H9 (cell line): ENCODE results near the gene SLC16A6. TPM values are rescaled to one million over a fixed set of nuclear protein-coding genes. Genes with fewer than 3 reads are reported as not detected.
A peak's percentile ranks its signal among the peaks of the same experiment; 100 is the strongest.
"Not testable (repeated sequence)": the region's sequence is repeated elsewhere in the genome, so short reads cannot be mapped to it uniquely, and the experiment has no call there.

Experiments used
- DNase-seq: peaks from one replicate; pipeline ENCODE4 v3.0.0-alpha.2; 2017
- H2AFZ ChIP-seq: one replicate; pipeline ENCODE4 v1.6.1; 2013; ENCODE audit warnings: mild to moderate bottlenecking, low read length, control low read depth, moderate library complexity
- H2AK5ac ChIP-seq: 2 replicates; pipeline ENCODE4 v1.6.1; 2013; ENCODE audit warnings: low read length, control low read depth, mixed read lengths; ENCODE audit not compliant: insufficient read length
- H2BK120ac ChIP-seq: one replicate; pipeline ENCODE4 v1.6.1; 2013; ENCODE audit warnings: low read depth, mild to moderate bottlenecking, low read length, control low read depth, inconsistent platforms; ENCODE audit not compliant: poor library complexity, severe bottlenecking
- H2BK12ac ChIP-seq: 2 replicates; pipeline ENCODE4 v1.6.1; 2013; ENCODE audit warnings: low read length, control low read depth, mixed read lengths, low read depth; ENCODE audit not compliant: insufficient read length
- H2BK15ac ChIP-seq: 2 replicates; pipeline ENCODE4 v1.6.1; 2013; ENCODE audit warnings: low read depth, low read length, control low read depth
- H2BK20ac ChIP-seq: one replicate; pipeline ENCODE4 v1.6.1; 2013; ENCODE audit warnings: low read depth, mild to moderate bottlenecking, low read length, control low read depth, inconsistent platforms; ENCODE audit not compliant: poor library complexity, severe bottlenecking
- H2BK5ac ChIP-seq: 2 replicates; pipeline ENCODE4 v1.6.1; 2013; ENCODE audit warnings: low read length, control low read depth, mixed read lengths; ENCODE audit not compliant: insufficient read length
- H3K14ac ChIP-seq: 2 replicates; pipeline ENCODE4 v1.6.1; 2013; ENCODE audit warnings: low read length, control low read depth; ENCODE audit not compliant: insufficient read depth
- H3K18ac ChIP-seq: 2 replicates; pipeline ENCODE4 v1.6.1; 2013; ENCODE audit warnings: low read depth, mild to moderate bottlenecking, mixed read lengths, low read length, control low read depth; ENCODE audit not compliant: insufficient read length
- H3K23ac ChIP-seq: 2 replicates; pipeline ENCODE4 v1.6.1; 2013; ENCODE audit warnings: low read length, control low read depth, mixed read lengths, low read depth; ENCODE audit not compliant: insufficient read length
- H3K23me2 ChIP-seq: 2 replicates; pipeline ENCODE4 v1.6.1; 2013; ENCODE audit warnings: low read depth, mild to moderate bottlenecking, mixed read lengths, low read length, control low read depth; ENCODE audit not compliant: insufficient read length, poor library complexity, severe bottlenecking
- H3K27ac ChIP-seq: 2 replicates; pipeline ENCODE4 v1.5.1; 2013; ENCODE audit warnings: low read length, control low read depth, mixed read lengths, low read depth; ENCODE audit not compliant: insufficient read length
- H3K27me3 ChIP-seq: 2 replicates; pipeline ENCODE4 v1.6.1; 2013; ENCODE audit warnings: low read length, control low read depth, inconsistent platforms; ENCODE audit not compliant: insufficient read depth
- H3K4ac ChIP-seq: 2 replicates; pipeline ENCODE4 v1.6.1; 2013; ENCODE audit warnings: low read depth, mild to moderate bottlenecking, control low read depth, inconsistent platforms, low read length, moderate library complexity
- H3K4me1 ChIP-seq: 2 replicates; pipeline ENCODE4 v1.6.1; 2013; ENCODE audit warnings: low read length, control low read depth, inconsistent platforms; ENCODE audit not compliant: insufficient read depth
- H3K4me2 ChIP-seq: 2 replicates; pipeline ENCODE4 v1.6.1; 2013; ENCODE audit warnings: low read length, control low read depth, mixed read lengths; ENCODE audit not compliant: insufficient read length, insufficient read depth
- H3K56ac ChIP-seq: 2 replicates; pipeline ENCODE4 v1.6.1; 2013; ENCODE audit warnings: low read depth, mild to moderate bottlenecking, mixed read lengths, low read length, control low read depth; ENCODE audit not compliant: insufficient read length
- H3K79me1 ChIP-seq: 2 replicates; pipeline ENCODE4 v1.6.1; 2013; ENCODE audit warnings: low read depth, mild to moderate bottlenecking, moderate library complexity, low read length, control low read depth, inconsistent platforms; ENCODE audit not compliant: insufficient read depth, poor library complexity, severe bottlenecking
- H3K79me2 ChIP-seq: 2 replicates; pipeline ENCODE4 v1.6.1; 2013; ENCODE audit warnings: low read length, control low read depth, inconsistent platforms; ENCODE audit not compliant: insufficient read depth
- H3K9ac ChIP-seq: 2 replicates; pipeline ENCODE4 v1.6.1; 2013; ENCODE audit warnings: low read length, control low read depth, mixed read lengths; ENCODE audit not compliant: insufficient read length; ENCODE audit errors: extremely low read depth
- H3K9me3 ChIP-seq: one replicate; pipeline ENCODE4 v1.6.1; 2013; ENCODE audit warnings: low read depth, low read length, inconsistent platforms; ENCODE audit not compliant: control insufficient read depth
- H3T11ph ChIP-seq: one replicate; pipeline ENCODE4 v1.6.1; 2013; ENCODE audit warnings: mild to moderate bottlenecking, low read length, control low read depth, inconsistent platforms
- H4K20me1 ChIP-seq: one replicate; pipeline ENCODE4 v1.6.1; 2013; ENCODE audit not compliant: control insufficient read depth, insufficient read length, insufficient read depth
- H4K5ac ChIP-seq: 2 replicates; pipeline ENCODE4 v1.6.1; 2013; ENCODE audit warnings: low read depth, mild to moderate bottlenecking, mixed read lengths, low read length, control low read depth; ENCODE audit not compliant: insufficient read length
- H4K8ac ChIP-seq: replicated peaks from 2 replicates; pipeline ENCODE4 v1.6.1; 2013; ENCODE audit warnings: low read length, control low read depth, mixed read lengths, low read depth; ENCODE audit not compliant: insufficient read length
- H4K91ac ChIP-seq: 2 replicates; pipeline ENCODE4 v1.6.1; 2013; ENCODE audit warnings: low read depth, mild to moderate bottlenecking, moderate library complexity, mixed read lengths, low read length, control low read depth; ENCODE audit not compliant: insufficient read length
- H3K27ac Mint-ChIP-seq, 3 experiments: 2 replicates in 2 of 3; 3 replicates in 1 of 3; pipeline ENCODE4 v1.8.0; 2020 to 2021; ENCODE audit warnings: mixed read lengths in 3 of 3, mild to moderate bottlenecking in 1 of 3, moderate library complexity in 1 of 3
- H3K27me3 Mint-ChIP-seq: 2 replicates; pipeline ENCODE4 v1.8.0; 2021; ENCODE audit warnings: low read depth, mild to moderate bottlenecking, moderate library complexity, mixed read lengths
- H3K36me3 Mint-ChIP-seq, 3 experiments: 2 replicates in 2 of 3; 3 replicates in 1 of 3; pipeline ENCODE4 v1.8.0; 2020 to 2021; ENCODE audit warnings: low read depth in 3 of 3, mixed read lengths in 3 of 3; ENCODE audit not compliant: insufficient read depth in 1 of 3
- H3K4me1 Mint-ChIP-seq, 2 experiments: 2 replicates each; pipeline ENCODE4 v1.8.0; 2020; ENCODE audit warnings: mixed read lengths in 2 of 2
- H3K4me3 Mint-ChIP-seq, 2 experiments: 2 replicates in 1 of 2; 3 replicates in 1 of 2; pipeline ENCODE4 v1.8.0; 2020 to 2021; ENCODE audit warnings: mild to moderate bottlenecking in 2 of 2, mixed read lengths in 2 of 2, moderate library complexity in 1 of 2
- H3K9me3 Mint-ChIP-seq, 2 experiments: 2 replicates in 1 of 2; 3 replicates in 1 of 2; pipeline ENCODE4 v1.8.0; 2020; ENCODE audit warnings: mild to moderate bottlenecking in 2 of 2, mixed read lengths in 2 of 2, moderate library complexity in 1 of 2
- CTCF ChIP-seq: fragments of 200-600 bp; sonication (generic); conservative IDR thresholded peaks from 3 replicates; pipeline ENCODE4 v1.8.0; 2021; ENCODE audit warnings: antibody characterized with exemption, mild to moderate bottlenecking
- WGBS: extraction: QIAGEN DNeasy Blood & Tissue Kit; methylation state at CpG from one replicate; pipeline ENCODE4 v1.1.7; 2013; ENCODE audit warnings: missing lambda C conversion rate, low lambda C conversion rate, mixed read lengths; ENCODE audit not compliant: insufficient read length; ENCODE audit errors: extremely low coverage; 5-methylcytosine and 5-hydroxymethylcytosine counted together
- total RNA-seq: library from RNA; stranded (reverse); gene quantifications from 2 replicates; pipeline ENCODE4 v1.2.1, GENCODE V29; 2021

The SLC16A6 gene
- total RNA-seq, 1 experiment from 2014 or later, result 0.33 TPM

- no peak overlapping the region for H4K8ac ChIP-seq
- peaks cover 1 to 4% (median 2%) of the 10 kb centered on the region in 3 experiments; a peak in 4 of 7 replicates for H3K36me3 Mint-ChIP-seq
- no peak overlapping the region for H3K4me2 ChIP-seq
- peaks cover 0 to 4% of the 10 kb centered on the region in 2 experiments; a peak in 2 of 4 replicates for H3K4me1 Mint-ChIP-seq
- no peaks in the 10 kb centered on the region for H3K79me1 ChIP-seq
- H3K27ac Mint-ChIP-seq, result peak overlapping the region in 1 of 3 experiments; percentile 78; a peak in 4 of 7 replicates
- H3K27ac ChIP-seq, result no peak overlapping the region
- H3K9me3 ChIP-seq, result no peaks in the 10 kb centered on the region
- no peak overlapping the region for H3K18ac ChIP-seq
- H4K20me1 ChIP-seq, result no peaks in the 10 kb centered on the region
- TF ChIP-seq CTCF, result no peak
- no peak overlapping the region for H3K14ac ChIP-seq
- no peaks in the 10 kb centered on the region for H3K27me3 Mint-ChIP-seq
- no peak overlapping the region for H3T11ph ChIP-seq
- H4K91ac ChIP-seq, result no peak overlapping the region
- H2AK5ac ChIP-seq, result no peak overlapping the region
- H3K56ac ChIP-seq, result no peak overlapping the region
- no peak overlapping the region for H3K23ac ChIP-seq
- H3K9ac ChIP-seq, result no peak overlapping the region
- H3K9me3 Mint-ChIP-seq, result no peaks in the 10 kb centered on the region
- H3K27me3 ChIP-seq, result no peaks in the 10 kb centered on the region
- H2AFZ ChIP-seq, result no peak overlapping the region
- H3K4me1 ChIP-seq, result no peaks in the 10 kb centered on the region
- no peak for DNase-seq
- H2BK20ac ChIP-seq, result no peak overlapping the region
- H4K5ac ChIP-seq, result no peak overlapping the region
- no CpG with 5 or more reads among the region's 17 CpGs for WGBS
- H2BK15ac ChIP-seq, result no peak overlapping the region
- H3K4me3 Mint-ChIP-seq, result no peak overlapping the region
- H3K79me2 ChIP-seq, result no peaks in the 10 kb centered on the region
- no peak overlapping the region for H3K4ac ChIP-seq
- no peak overlapping the region for H2BK12ac ChIP-seq
- no peak overlapping the region for H2BK5ac ChIP-seq
- no peaks in the 10 kb centered on the region for H3K23me2 ChIP-seq
- no peak overlapping the region for H2BK120ac ChIP-seq
These were observed 61.9 kb downstream of the SLC16A6 start for GRCh38 chr17:68228817-68229570.

GRCh38 chr17:68228039-68228680 is 62.8 kb downstream of the SLC16A6 start:
- H2BK5ac ChIP-seq, H3K23ac ChIP-seq, H4K5ac ChIP-seq, H2AFZ ChIP-seq, H3K56ac ChIP-seq, H3K79me1 ChIP-seq, H3T11ph ChIP-seq, H3K9ac ChIP-seq, H4K20me1 ChIP-seq, H3K4me1 ChIP-seq, H2BK120ac ChIP-seq, H3K4me2 ChIP-seq, H2AK5ac ChIP-seq, H4K8ac ChIP-seq, H3K79me2 ChIP-seq, DNase-seq, H3K4me3 Mint-ChIP-seq, H3K4ac ChIP-seq, H3K27me3 ChIP-seq, H2BK12ac ChIP-seq, H3K4me1 Mint-ChIP-seq, H3K18ac ChIP-seq, H3K14ac ChIP-seq, H2BK20ac ChIP-seq, H3K36me3 Mint-ChIP-seq, H3K23me2 ChIP-seq, H3K27me3 Mint-ChIP-seq, H2BK15ac ChIP-seq, H4K91ac ChIP-seq, H3K27ac ChIP-seq, H3K9me3 ChIP-seq, H3K9me3 Mint-ChIP-seq: not testable (repeated sequence)
- H3K27ac Mint-ChIP-seq, result peak overlapping the region in 2 of 3 experiments; percentile 64 to 78; a peak in 3 of 7 replicates
- no CpG with 5 or more reads among the region's 9 CpGs for WGBS
